Esophagus muscularis mucosa (tissue), 4 donors: ENCODE data around the gene ARHGEF12. TPM values are rescaled to one million over a fixed set of nuclear protein-coding genes. Genes with fewer than 3 reads are reported as not detected.

Experiments used
- DNase-seq: peaks from one replicate; pipeline ENCODE4 v3.0.0-alpha.2; 2017; ENCODE audit errors: extremely low spot score
- H3K27ac ChIP-seq, 4 donors: fragments of 200-600 bp; sonication (generic); replicated peaks in 1 of 4; 1 replicate in 3 of 4; 2 replicates in 1 of 4; pipeline ENCODE4 v1.5.1; 2016 to 2019; ENCODE audit warnings: mild to moderate bottlenecking in 1 of 4
- H3K27me3 ChIP-seq, 4 donors: fragments of 200-600 bp; sonication (generic); one replicate each; pipeline versions ENCODE4 v1.5.1 to v1.6.0; 2016 to 2019
- H3K36me3 ChIP-seq, 4 donors: fragments of 200-600 bp; sonication (generic); one replicate each; pipeline ENCODE4 v1.5.1; 2016 to 2019
- H3K4me1 ChIP-seq, 4 donors: fragments of 200-600 bp; sonication (generic); one replicate each; pipeline ENCODE4 v1.5.1; 2016 to 2019
- H3K4me3 ChIP-seq, 4 donors: fragments of 200-600 bp; sonication (generic); 1 replicate in 2 of 4; 2 replicates in 2 of 4; pipeline ENCODE4 v1.5.1; 2016 to 2019; ENCODE audit warnings: mild to moderate bottlenecking in 4 of 4, moderate library complexity in 1 of 4
- H3K9me3 ChIP-seq, 4 donors: fragments of 200-600 bp; sonication (generic); 1 replicate in 3 of 4; 2 replicates in 1 of 4; pipeline ENCODE4 v1.5.1; 2016 to 2019
- CTCF ChIP-seq, 3 experiments: fragments of 200-600 bp in 2 of 3; fragments of 450-650 bp in 1 of 3; sonication (generic) in 2 of 3; IDR thresholded peaks; one replicate each; pipeline ENCODE4 v1.5.1; 2017 to 2019; ENCODE audit warnings: antibody characterized with exemption in 3 of 3, mild to moderate bottlenecking in 2 of 3, moderate library complexity in 1 of 3
- EP300 ChIP-seq: sonication (generic); formaldehyde crosslinking; IDR thresholded peaks from one replicate; pipeline ENCODE4 v1.6.1; 2017; ENCODE audit warnings: antibody characterized with exemption
- POLR2A ChIP-seq: fragments of 450-650 bp; IDR thresholded peaks from one replicate; pipeline ENCODE4 v1.6.1; 2017; ENCODE audit warnings: antibody characterized with exemption, moderate library complexity, mild to moderate bottlenecking, low read depth
- POLR2AphosphoS5 ChIP-seq, 2 donors: sonication (generic); formaldehyde crosslinking; IDR thresholded peaks; one replicate each; pipeline ENCODE4 v1.6.1; 2017; ENCODE audit warnings: antibody characterized with exemption in 2 of 2
- WGBS: methylation state at CpG from one replicate; pipeline ENCODE4 v1.1.5; 2018; 5-methylcytosine and 5-hydroxymethylcytosine counted together
- intact Hi-C: fragments of 100-400 bp; cut with DNase I; formaldehyde crosslinking; loops from one replicate; pipeline ENCODE4 v1.15.1; 2023
- total RNA-seq, 4 donors: library from RNA; depleted of rRNA; stranded (reverse); fragments of >200 nt; gene quantifications; one replicate each; pipeline versions ENCODE4 v1.1.0 to v1.2.1, GENCODE V29; 2016

ARHGEF12 gene
- total RNA-seq, 4 donors from 2014 or later = 89.1 to 118 (median 106) TPM

GRCh38 chr11:120512739-120513435, 176.7 kb downstream of the ARHGEF12 start:
- Histone ChIP-seq H3K36me3 (no peaks in the 10 kb centered on the region), H3K27ac (no peak overlapping the region), H3K27me3 (peaks cover 0 to 71% (median 0%) of the 10 kb centered on the region in 4 donors), H3K9me3 (no peaks in the 10 kb centered on the region), H3K4me1 (peaks cover 0 to 13% (median 10%) of the 10 kb centered on the region in 4 donors), H3K4me3 (no peak overlapping the region)
- WGBS = 95% methylated on average over 15 of the region's 22 CpGs
- TF ChIP-seq EP300 = no peak
- TF ChIP-seq POLR2AphosphoS5 (IDR thresholded peaks at IDR 0.05) = no peak
- TF ChIP-seq CTCF (IDR thresholded peaks at IDR 0.05) = no peak
- TF ChIP-seq POLR2A = no peak
- no peak for DNase-seq
- intact Hi-C loops = loop anchor here (5.0 kb wide), 2 partner anchors 289 to 599 kb away; no protein-coding TSS in a partner anchor

DNA sequence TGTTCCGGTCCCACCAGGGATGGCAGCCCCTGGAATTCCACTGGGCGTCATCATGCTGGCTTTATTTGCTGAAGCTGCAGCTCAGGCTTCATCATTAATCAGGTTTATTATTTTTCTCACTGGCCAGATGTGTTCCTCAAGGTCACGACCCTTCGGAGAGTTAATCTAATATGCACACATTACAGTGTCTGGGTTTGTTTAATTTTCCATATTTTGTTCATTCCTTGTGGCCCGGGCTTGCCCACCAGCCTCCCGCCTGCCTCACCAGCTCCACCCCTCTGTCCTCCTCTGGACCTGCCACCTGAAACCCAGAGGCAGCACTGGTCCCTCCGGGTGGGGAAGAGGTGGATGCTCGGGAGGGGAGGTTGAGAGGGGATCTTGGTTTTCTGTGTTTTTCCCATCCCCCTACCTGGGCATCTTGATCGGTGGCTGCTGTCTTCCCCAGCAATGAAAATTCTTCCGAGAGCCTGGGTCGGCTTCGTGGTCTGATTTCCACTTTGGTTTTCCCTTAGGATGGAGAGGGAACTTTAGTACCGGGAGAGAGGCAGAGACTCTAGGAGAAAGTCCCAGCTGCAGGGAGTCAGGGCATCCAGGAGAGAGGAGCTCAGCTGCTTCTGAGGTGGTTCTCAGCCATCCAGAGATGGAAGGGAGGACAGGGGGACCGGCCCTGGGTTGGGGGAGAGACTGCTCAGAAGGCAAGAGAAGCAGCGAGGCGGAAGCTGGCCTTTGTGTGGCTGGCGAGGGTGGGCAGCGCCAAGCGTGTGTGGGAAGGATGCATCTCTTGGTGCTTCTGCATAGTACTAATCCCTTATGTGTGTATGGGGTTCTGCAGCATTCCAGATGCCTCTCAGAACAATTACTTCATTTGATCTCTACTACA, 177.5 kb downstream of the ARHGEF12 start:
- 82% methylated on average over 18 of the region's 19 CpGs for WGBS
- DNase-seq = no peak
- Histone ChIP-seq H3K36me3 (no peaks in the 10 kb centered on the region), H3K4me3 (no peak overlapping the region), H3K4me1 (peaks cover 0 to 13% (median 10%) of the 10 kb centered on the region in 4 donors), H3K27ac (no peak overlapping the region), H3K27me3 (peaks cover 0 to 63% (median 0%) of the 10 kb centered on the region in 4 donors), H3K9me3 (no peaks in the 10 kb centered on the region)
- no peak for TF ChIP-seq POLR2A
- TF ChIP-seq CTCF (IDR thresholded peaks at IDR 0.05) = no peak
- TF ChIP-seq POLR2AphosphoS5 (IDR thresholded peaks at IDR 0.05) = no peak
- no peak for TF ChIP-seq EP300
- intact Hi-C loops = loop anchor here (5.0 kb wide), 2 partner anchors 289 to 599 kb away; no protein-coding TSS in a partner anchor

GRCh38 chr11:120514541-120515121, 178.4 kb downstream of the ARHGEF12 start:
- peaks cover 0 to 13% (median 10%) of the 10 kb centered on the region in 4 donors for H3K4me1 ChIP-seq
- peaks cover 0 to 53% (median 0%) of the 10 kb centered on the region in 4 donors for H3K27me3 ChIP-seq
- intact Hi-C loops = loop anchor here (5.0 kb wide), 2 partner anchors 288 to 598 kb away; no protein-coding TSS in a partner anchor
- H3K36me3 ChIP-seq = no peaks in the 10 kb centered on the region
- TF ChIP-seq POLR2AphosphoS5 (IDR thresholded peaks at IDR 0.05) (no peak), POLR2A (no peak), CTCF (IDR thresholded peaks at IDR 0.05) (no peak), EP300 (no peak)
- no peak for DNase-seq
- no peak overlapping the region for H3K27ac ChIP-seq
- H3K9me3 ChIP-seq = no peaks in the 10 kb centered on the region
- no peak overlapping the region for H3K4me3 ChIP-seq
- 92% methylated on average over 14 of the region's 14 CpGs for WGBS

DNA sequence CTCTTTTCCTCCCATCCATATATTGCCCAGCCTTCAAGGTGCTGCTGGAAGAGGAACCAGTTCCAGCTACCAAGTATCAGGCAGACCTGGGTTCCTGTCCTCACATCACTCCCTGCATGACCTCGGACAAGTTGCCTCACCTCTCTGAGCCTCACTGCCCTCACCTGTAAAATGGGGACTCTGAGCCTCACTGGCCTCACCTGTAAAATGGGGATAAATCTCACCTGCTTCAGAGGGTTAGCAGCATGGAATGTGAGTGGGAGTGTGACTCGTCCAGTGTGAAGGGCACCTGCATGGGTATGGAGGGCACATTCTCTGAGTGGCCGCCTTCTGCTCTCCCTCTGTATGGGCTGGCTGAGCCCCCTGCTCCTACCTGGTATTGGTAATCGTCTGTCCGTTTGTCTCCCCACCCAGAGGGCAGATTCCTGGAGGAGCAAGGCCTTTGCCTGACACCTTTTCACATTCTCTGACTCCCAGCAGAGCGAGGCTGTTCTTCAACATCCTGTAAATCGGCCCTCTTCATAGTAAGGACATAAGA, 179.0 kb downstream of the ARHGEF12 start:
- no peak overlapping the region for H3K4me3 ChIP-seq
- no peaks in the 10 kb centered on the region for H3K9me3 ChIP-seq
- intact Hi-C loops = no loop called here
- H3K4me1 ChIP-seq = peaks cover 0 to 13% (median 10%) of the 10 kb centered on the region in 4 donors
- TF ChIP-seq CTCF (IDR thresholded peaks at IDR 0.05) (no peak), EP300 (no peak), POLR2AphosphoS5 (IDR thresholded peaks at IDR 0.05) (no peak), POLR2A (no peak)
- 89% methylated on average over 7 of the region's 7 CpGs for WGBS
- H3K27me3 ChIP-seq = peaks cover 0 to 47% (median 0%) of the 10 kb centered on the region in 4 donors
- H3K36me3 ChIP-seq = no peaks in the 10 kb centered on the region
- no peak for DNase-seq
- H3K27ac ChIP-seq = no peak overlapping the region
